PFSK-1 (cell line): ENCODE data around the gene FUBP3.

ENCODE experiments used
- POLR2AphosphoS5 ChIP-seq: IDR thresholded peaks from 2 replicates; pipeline ENCODE4 v1.6.1; 2012; ENCODE audit warnings: low read depth, mild to moderate bottlenecking, control low read depth, low read length, moderate library complexity
- SIN3A ChIP-seq: IDR thresholded peaks from 2 replicates; pipeline ENCODE4 v1.6.1; 2012; ENCODE audit warnings: mild to moderate bottlenecking, low read length, moderate library complexity, borderline replicate concordance; ENCODE audit not compliant: insufficient read depth
- TAF1 ChIP-seq: IDR thresholded peaks from 2 replicates; pipeline ENCODE4 v1.6.1; 2012; ENCODE audit warnings: low read length, control low read depth, borderline replicate concordance; ENCODE audit not compliant: insufficient read depth
- TF ChIP-seq, protein P1 (sequence below), 2 experiments: IDR thresholded peaks; 2 replicates each; pipeline versions ENCODE4 v1.6.1 to v1.8.0; 2011 to 2012; ENCODE audit warnings: low read depth in 2 of 2, low read length in 2 of 2, control low read depth in 1 of 2, inconsistent platforms in 1 of 2, mild to moderate bottlenecking in 1 of 2, moderate library complexity in 1 of 2; ENCODE audit not compliant: insufficient read depth in 1 of 2

DNA sequence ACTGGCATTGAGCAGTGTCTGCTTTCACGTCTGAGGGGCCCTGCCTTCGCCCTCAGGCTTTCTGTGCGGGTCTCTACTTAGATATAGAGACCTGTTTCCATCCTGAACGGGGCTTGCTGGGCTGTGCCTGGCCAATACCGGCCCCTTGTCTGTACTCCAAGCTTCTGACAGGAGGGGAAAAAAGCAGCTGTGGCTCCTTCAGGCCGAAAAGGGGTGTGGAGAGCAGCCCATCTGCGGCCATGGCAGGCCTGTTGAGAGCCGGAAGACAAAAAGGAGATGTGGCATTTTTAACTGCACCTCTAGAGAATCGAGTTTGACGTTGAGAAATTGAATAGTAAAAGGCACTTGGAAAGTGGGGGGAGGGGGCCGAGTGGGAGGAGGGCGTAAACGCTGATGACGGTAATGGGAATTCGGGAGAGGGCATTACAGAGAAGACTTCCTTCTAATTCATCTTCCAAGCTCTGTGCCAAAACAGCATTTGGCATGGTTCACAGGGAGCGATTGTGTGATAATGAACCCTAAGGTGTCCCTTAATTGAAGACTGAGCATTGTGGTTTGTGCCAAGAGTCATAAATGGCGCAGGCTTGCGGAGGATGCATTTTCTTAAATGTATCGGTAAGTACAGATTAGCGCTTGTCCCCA is 59.9 kb downstream of the FUBP3 start:
- no peak for TF ChIP-seq TAF1
- TF ChIP-seq, protein P1, sequence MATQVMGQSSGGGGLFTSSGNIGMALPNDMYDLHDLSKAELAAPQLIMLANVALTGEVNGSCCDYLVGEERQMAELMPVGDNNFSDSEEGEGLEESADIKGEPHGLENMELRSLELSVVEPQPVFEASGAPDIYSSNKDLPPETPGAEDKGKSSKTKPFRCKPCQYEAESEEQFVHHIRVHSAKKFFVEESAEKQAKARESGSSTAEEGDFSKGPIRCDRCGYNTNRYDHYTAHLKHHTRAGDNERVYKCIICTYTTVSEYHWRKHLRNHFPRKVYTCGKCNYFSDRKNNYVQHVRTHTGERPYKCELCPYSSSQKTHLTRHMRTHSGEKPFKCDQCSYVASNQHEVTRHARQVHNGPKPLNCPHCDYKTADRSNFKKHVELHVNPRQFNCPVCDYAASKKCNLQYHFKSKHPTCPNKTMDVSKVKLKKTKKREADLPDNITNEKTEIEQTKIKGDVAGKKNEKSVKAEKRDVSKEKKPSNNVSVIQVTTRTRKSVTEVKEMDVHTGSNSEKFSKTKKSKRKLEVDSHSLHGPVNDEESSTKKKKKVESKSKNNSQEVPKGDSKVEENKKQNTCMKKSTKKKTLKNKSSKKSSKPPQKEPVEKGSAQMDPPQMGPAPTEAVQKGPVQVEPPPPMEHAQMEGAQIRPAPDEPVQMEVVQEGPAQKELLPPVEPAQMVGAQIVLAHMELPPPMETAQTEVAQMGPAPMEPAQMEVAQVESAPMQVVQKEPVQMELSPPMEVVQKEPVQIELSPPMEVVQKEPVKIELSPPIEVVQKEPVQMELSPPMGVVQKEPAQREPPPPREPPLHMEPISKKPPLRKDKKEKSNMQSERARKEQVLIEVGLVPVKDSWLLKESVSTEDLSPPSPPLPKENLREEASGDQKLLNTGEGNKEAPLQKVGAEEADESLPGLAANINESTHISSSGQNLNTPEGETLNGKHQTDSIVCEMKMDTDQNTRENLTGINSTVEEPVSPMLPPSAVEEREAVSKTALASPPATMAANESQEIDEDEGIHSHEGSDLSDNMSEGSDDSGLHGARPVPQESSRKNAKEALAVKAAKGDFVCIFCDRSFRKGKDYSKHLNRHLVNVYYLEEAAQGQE (IDR thresholded peaks at IDR 0.05; ENCODE audit: insufficient read depth in 1 of 2, low read depth in 2 of 2, low read length in 2 of 2) = no peak
- TF ChIP-seq SIN3A = no peak
- no peak for TF ChIP-seq POLR2AphosphoS5
